Immature natural killer cell (primary cell): ENCODE results near the gene CALML3. TPM values are rescaled to one million over a fixed set of nuclear protein-coding genes. Genes with fewer than 3 reads are reported as not detected.
"Not testable (repeated sequence)": the region's sequence is repeated elsewhere in the genome, so short reads cannot be mapped to it uniquely, and the experiment has no call there.

ENCODE experiments used
- DNase-seq, 3 donors: peaks; one replicate each; pipeline ENCODE4 v3.0.0; 2022; ENCODE audit warnings: mixed read lengths in 1 of 3
- H3K27ac Mint-ChIP-seq, 6 donors: one replicate each; pipeline ENCODE4 v1.8.0; 2020; ENCODE audit warnings: mixed read lengths in 6 of 6, mild to moderate bottlenecking in 5 of 6, inconsistent platforms in 4 of 6, moderate library complexity in 3 of 6
- H3K27me3 Mint-ChIP-seq, 3 donors: one replicate each; pipeline ENCODE4 v1.8.0; 2020 to 2021; ENCODE audit warnings: low read depth in 3 of 3, mild to moderate bottlenecking in 3 of 3, mixed read lengths in 3 of 3, moderate library complexity in 3 of 3, inconsistent platforms in 1 of 3
- H3K36me3 Mint-ChIP-seq, 3 donors: one replicate each; pipeline ENCODE4 v1.8.0; 2020; ENCODE audit warnings: mixed read lengths in 3 of 3, inconsistent platforms in 2 of 3, mild to moderate bottlenecking in 2 of 3
- H3K4me1 Mint-ChIP-seq, 2 donors: one replicate each; pipeline ENCODE4 v1.8.0; 2020; ENCODE audit warnings: inconsistent platforms in 2 of 2, mild to moderate bottlenecking in 2 of 2, mixed read lengths in 2 of 2, moderate library complexity in 1 of 2
- H3K4me3 Mint-ChIP-seq, 5 donors: one replicate each; pipeline ENCODE4 v1.8.0; 2020; ENCODE audit warnings: mild to moderate bottlenecking in 5 of 5, mixed read lengths in 5 of 5, inconsistent platforms in 3 of 5, moderate library complexity in 3 of 5
- H3K9me3 Mint-ChIP-seq, 6 donors: one replicate each; pipeline ENCODE4 v1.8.0; 2020; ENCODE audit warnings: mild to moderate bottlenecking in 6 of 6, mixed read lengths in 6 of 6, inconsistent platforms in 4 of 6, moderate library complexity in 3 of 6
- polyA plus RNA-seq, 3 donors: library from polyadenylated mRNA; unstranded; fragments of 300-500 nt; fragmentation: Illumina TruSeq; gene quantifications; one replicate each; pipeline ENCODE4 v1.2.3, GENCODE V29; 2021

CALML3 gene
- not detected for polyA plus RNA-seq

DNA sequence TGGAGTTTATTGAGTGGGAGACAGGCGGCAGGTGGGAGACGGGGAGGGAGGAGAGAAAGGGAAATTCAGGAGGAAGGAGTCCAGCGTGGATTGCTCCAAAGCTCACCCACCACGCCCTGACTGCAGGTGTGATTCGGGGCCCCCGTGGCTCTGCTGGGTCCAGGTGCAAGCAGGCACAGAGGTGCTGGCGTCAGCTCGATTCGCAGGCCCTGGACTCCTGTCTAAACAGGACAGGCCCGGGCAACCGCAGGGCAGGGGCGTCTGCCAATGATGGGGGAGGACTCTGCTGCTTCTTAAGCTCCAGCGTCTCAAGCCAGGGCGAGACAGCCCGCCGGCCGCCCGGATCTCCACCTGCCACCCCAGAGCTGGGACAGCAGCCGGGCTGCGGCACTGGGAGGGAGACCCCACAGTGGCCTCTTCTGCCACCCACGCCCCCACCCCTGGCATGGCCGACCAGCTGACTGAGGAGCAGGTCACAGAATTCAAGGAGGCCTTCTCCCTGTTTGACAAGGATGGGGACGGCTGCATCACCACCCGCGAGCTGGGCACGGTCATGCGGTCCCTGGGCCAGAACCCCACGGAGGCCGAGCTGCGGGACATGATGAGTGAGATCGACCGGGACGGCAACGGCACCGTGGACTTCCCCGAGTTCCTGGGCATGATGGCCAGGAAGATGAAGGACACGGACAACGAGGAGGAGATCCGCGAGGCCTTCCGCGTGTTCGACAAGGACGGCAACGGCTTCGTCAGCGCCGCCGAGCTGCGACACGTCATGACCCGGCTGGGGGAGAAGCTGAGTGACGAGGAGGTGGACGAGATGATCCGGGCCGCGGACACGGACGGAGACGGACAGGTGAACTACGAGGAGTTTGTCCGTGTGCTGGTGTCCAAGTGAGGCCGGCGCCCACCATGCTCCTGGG lies at the start of gene CALML3:
TSS of gene CALML3 (plus strand) at position 321 of the 920 bp plus-strand sequence. CDS start at position 446, 125 bp downstream.
- no peaks in the 10 kb centered on the region for H3K4me1 Mint-ChIP-seq
- no peak for DNase-seq
- no peaks in the 10 kb centered on the region for H3K9me3 Mint-ChIP-seq
- H3K4me3 Mint-ChIP-seq, result no peak within 1 kb of the TSS
- peaks cover 2 to 5% (median 3%) of the 10 kb centered on the region in 3 donors for H3K27me3 Mint-ChIP-seq
- H3K36me3 Mint-ChIP-seq, result no peaks in the 10 kb centered on the region
- H3K27ac Mint-ChIP-seq, result no peak within 1 kb of the TSS

DNA sequence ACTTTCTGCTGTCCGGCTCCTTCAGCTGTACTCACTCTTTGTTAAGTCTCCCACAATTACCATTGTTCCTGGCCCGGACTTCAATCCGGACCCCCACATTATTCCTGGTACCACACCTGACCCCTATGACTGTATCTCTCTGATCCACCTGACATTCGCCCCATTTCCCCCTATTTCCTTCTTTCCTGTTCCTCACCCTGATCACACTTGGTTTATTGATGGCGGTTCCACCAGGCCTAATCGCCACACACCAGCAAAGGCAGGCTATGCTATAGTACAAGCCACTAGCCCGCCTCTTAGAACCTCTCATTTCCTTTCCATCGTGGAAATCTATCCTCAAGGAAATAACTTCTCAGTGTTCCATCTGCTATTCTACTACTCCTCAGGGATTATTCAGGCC lies 49.7 kb upstream of the CALML3 start:
- not testable (repeated sequence) for H3K9me3 Mint-ChIP-seq, H3K27me3 Mint-ChIP-seq, H3K4me3 Mint-ChIP-seq, H3K36me3 Mint-ChIP-seq, DNase-seq, H3K4me1 Mint-ChIP-seq, H3K27ac Mint-ChIP-seq

DNA sequence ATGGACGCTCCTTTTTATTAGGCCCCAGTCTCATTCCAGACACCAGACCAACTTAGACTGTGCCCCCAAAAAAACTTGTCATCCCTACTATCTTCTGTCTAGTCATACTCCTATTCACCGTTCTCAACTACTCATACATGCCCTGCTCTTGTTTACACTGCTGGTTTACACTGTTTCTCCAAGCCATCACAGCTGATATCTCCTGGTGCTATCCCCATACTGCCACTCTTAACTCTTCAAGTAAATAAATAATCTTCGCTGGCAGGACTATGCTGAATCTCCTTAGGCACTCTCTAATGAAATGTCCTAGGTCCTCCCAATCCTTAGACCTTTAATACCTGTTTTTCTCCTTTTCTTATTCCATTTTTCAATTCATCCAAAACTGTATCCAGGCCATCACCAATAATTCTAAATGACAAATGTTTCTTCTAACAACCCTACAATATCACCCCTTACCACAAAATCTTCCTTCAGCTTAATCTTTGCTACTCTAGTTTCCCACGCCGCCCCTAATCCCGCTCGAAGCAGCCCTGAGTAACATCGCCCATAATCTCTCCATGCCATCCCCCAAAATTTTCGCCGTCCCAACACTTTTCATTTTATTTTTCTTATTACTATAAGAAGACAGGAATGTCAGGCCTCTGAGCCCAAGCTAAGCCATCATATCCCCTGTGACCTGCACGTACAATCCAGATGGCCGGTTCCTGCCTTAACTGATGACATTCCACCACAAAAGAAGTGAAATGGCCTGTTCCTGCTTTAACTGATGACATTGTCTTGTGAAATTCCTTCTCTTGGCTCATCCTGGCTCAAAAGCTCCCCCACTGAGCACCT lies 48.6 kb upstream of the CALML3 start:
- not testable (repeated sequence) for H3K27me3 Mint-ChIP-seq, H3K4me1 Mint-ChIP-seq, H3K9me3 Mint-ChIP-seq, DNase-seq, H3K4me3 Mint-ChIP-seq, H3K36me3 Mint-ChIP-seq, H3K27ac Mint-ChIP-seq

DNA sequence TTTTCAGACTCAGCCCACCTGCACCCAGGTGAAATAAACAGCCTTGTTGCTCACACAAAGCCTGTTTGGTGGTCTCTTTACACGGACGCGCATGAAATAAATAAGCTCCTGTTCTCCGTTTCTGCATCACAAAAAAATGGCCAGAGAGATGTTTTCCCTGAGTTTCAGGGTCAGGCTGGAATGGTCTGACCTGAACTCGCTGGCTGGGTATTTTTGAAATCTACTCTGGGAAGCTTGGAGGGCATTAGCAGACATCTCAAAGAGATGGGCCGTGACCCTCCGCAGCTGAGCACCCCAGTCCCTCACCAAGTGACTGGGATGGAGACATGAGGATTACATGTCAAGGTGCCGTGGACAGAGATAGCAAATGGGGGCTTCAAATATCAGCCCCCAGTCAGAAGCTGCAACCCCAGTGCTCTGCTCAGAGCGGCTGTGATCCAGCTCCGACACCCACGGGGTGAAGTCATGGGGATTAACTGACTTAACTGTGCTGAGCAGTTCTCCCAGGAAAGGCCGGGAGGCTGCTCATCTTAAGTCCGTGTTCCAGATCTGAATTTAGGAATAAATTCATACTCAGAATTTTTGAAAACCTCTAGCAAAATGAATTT lies 47.7 kb upstream of the CALML3 start:
- Mint-ChIP-seq H3K27ac (no peak overlapping the region), H3K4me1 (no peaks in the 10 kb centered on the region), H3K36me3 (no peaks in the 10 kb centered on the region), H3K27me3 (peaks cover 2 to 4% (median 4%) of the 10 kb centered on the region in 3 donors), H3K9me3 (no peaks in the 10 kb centered on the region), H3K4me3 (no peak overlapping the region)
- no peak for DNase-seq

DNA sequence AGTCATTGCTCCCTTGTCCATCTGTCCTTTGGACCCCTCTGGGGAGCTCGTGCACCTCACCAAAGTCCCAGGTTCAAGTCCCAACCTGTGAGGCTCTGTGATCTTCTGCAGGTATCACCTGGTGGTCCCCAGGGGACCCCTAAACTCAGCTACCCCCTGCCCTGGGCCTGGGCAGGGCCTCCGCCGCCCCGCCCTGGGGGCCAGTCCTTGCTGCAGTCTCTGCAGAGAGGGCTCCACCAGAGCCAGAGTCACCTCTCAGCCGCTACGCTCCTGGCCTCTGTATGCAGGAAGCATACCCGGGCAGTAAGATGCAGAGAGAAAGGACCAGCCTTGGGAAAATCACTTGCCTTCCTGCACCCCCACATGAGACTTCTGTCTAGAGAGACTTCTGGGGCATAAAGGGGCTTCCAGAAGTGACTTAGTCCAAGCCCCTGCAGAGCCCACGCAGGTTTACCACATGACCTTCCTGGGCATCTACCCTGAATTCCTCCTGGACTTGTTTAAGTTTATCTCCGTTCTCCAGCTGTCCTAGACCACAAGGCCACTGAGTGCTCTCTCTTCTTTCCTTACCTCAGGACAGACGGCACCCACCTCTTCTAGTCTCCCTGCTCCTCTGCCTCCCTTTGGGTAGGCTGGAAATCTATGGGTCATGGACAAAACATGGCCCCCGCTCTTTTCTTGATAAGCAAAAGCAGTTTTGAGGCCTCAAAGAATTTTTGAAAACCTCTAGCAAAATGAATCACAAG lies 46.6 kb upstream of the CALML3 start:
- Mint-ChIP-seq H3K36me3 (no peaks in the 10 kb centered on the region), H3K4me1 (no peaks in the 10 kb centered on the region), H3K27ac (no peak overlapping the region), H3K4me3 (no peak overlapping the region), H3K9me3 (no peaks in the 10 kb centered on the region), H3K27me3 (peaks cover 2 to 9% (median 6%) of the 10 kb centered on the region in 3 donors)
- DNase-seq, result no peak

DNA sequence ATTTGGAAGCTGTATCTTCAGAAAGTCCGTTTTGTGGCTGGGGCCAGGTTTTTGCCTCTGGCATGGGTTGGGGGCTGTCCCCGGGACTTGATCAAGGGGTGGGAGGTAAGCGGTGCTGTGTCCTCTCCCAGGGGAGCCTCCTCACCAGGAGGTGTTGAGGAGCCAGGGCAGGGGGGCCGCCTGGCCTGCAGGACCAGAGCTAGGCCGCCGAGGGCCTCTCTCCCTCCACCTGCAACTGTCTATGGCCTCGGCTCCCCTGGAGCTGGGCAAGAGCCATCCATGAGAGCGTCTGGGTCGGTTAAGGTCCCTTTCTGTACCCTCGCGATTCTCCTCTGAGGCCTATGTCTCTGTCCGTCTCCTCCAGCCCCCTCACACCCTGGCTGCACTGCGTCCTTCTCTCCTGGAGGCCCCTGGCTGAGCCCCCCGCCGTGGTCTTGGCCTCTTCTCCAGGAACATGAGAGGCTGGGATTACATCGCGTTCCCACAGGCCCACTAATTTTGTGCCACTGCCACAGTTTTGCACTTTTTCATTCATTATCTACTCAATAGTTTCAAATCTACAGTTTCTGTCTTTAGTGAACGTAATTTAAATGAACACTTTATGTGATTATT lies 46.0 kb upstream of the CALML3 start:
- no peaks in the 10 kb centered on the region for H3K4me1 Mint-ChIP-seq
- H3K4me3 Mint-ChIP-seq, result no peak overlapping the region
- H3K9me3 Mint-ChIP-seq, result no peaks in the 10 kb centered on the region
- H3K27ac Mint-ChIP-seq, result no peak overlapping the region
- DNase-seq, result no peak
- H3K36me3 Mint-ChIP-seq, result no peaks in the 10 kb centered on the region
- H3K27me3 Mint-ChIP-seq, result peaks cover 2 to 9% (median 6%) of the 10 kb centered on the region in 3 donors

DNA sequence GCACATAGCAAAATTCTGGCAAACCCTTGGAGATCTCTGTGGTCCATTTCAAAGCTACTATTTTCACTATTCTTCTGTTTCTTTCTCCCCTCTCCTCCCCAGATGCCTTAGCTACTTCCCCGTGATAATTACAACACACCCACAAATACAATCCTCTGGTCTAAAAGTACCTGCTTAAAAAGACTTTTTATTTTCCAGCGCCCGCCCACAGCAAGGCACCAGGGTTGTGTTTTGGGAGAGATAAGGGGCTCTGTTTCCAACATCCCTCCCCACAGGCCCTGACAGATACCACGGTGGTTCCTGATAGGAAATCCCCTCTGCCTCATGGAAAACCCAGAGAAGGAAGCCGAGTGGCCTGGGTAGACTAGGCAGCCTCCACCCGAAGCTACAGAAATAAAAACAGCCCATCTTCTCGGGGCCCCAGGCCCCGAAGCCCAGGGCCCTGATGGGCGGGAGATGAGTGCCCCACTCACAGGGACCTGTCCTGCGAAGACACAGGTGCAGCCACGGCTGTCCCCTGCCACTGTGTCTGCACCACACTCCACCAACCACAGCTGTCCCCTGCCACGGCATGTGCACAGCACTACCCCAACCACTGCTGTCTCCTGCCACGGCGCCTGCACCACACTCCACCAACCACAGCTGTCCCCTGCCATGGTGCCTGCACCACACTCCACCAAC lies 45.1 kb upstream of the CALML3 start:
- no peaks in the 10 kb centered on the region for H3K36me3 Mint-ChIP-seq
- no peaks in the 10 kb centered on the region for H3K4me1 Mint-ChIP-seq
- no peak overlapping the region for H3K27ac Mint-ChIP-seq
- peaks cover 2 to 9% (median 6%) of the 10 kb centered on the region in 3 donors for H3K27me3 Mint-ChIP-seq
- no peak for DNase-seq
- H3K4me3 Mint-ChIP-seq, result no peak overlapping the region
- no peaks in the 10 kb centered on the region for H3K9me3 Mint-ChIP-seq

DNA sequence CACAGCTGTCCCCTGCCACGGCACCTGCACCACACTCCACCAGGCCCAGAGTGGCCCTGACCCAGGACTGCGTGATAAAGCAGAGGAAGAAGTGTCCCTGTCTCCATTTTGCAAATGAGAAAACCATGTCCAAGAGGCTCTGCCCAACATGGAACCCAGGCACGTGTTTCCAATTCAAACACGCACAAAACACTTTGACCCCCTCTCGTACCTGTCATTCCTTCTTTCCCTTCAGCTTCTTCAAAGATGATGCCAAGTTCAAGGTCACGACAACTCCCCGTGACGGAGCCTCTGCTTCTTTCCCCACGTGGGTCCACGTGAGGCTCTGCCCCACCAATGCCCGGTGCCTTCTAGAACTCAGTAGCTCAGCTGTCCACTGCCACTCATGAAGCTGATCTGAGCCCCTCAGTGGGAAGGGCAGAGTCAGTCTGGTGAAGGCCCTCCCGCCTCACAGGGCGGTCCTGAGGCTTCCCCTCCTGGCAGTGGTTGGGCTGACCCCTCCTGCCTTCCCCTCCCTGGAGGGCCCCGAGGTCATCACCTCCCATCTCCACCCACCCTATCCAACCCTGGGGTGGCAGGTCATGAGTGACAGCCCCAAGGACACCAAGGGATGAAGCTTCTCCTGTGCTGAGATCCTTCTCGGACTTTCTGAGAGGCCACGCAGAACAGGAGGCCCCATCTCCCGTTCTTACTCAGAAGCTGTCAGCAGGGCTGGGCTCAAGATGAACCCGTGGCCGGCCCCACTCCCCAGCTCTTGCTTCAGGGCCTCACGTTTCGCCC lies 44.4 kb upstream of the CALML3 start:
- no peak for DNase-seq
- Mint-ChIP-seq H3K27me3 (peaks cover 3 to 9% (median 6%) of the 10 kb centered on the region in 3 donors), H3K4me3 (no peak overlapping the region), H3K27ac (no peak overlapping the region), H3K36me3 (no peaks in the 10 kb centered on the region), H3K9me3 (no peaks in the 10 kb centered on the region), H3K4me1 (no peaks in the 10 kb centered on the region)

DNA sequence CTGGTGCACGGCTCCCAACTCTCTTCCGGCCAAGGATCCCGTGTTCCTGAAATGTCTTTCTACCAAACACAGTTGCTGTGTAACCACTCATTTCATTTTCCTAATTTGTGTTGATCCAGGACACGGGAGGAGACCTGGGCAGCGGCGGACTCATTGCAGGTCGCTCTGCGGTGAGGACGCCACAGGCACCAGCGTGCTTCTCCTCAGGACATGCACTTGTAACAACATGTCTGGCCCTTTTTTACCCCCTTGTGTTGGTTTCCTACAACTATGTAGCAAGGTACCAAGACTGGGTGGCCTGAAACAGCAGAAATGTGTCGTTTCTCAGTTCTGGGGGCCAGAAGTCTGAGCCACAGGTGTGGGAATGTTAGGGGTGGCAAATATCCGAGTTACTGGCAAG lies 43.6 kb upstream of the CALML3 start:
- H3K27ac Mint-ChIP-seq, result no peak overlapping the region
- no peaks in the 10 kb centered on the region for H3K9me3 Mint-ChIP-seq
- no peak overlapping the region for H3K4me3 Mint-ChIP-seq

DNA sequence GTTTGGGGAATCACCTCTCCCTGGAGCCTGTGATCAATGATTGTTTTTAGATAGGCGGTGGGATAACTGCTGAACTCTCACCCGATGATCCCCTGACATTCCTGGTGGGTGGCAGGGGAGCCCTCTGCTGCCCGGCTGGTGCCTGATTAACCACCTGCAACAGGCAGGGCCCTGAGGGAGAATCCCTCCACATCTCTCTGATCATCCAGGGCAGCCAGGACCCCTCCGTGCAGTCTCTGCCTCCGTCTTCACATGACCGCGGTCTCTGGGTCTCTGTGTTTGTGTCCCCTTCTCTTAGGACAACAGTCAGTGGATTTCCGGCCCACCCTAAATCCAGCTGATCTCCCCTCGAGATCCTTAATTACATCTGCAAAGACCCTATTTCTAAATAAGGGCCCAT lies 42.7 kb upstream of the CALML3 start:
- no peaks in the 10 kb centered on the region for H3K4me1 Mint-ChIP-seq
- no peak for DNase-seq
- no peaks in the 10 kb centered on the region for H3K36me3 Mint-ChIP-seq
- peaks cover 3 to 7% (median 5%) of the 10 kb centered on the region in 3 donors for H3K27me3 Mint-ChIP-seq
- no peak overlapping the region for H3K27ac Mint-ChIP-seq
- H3K9me3 Mint-ChIP-seq, result no peaks in the 10 kb centered on the region
- H3K4me3 Mint-ChIP-seq, result no peak overlapping the region

More for the DNA sequence above, 43.6 kb upstream of the CALML3 start:
- no peak for DNase-seq
- Mint-ChIP-seq H3K4me1 (no peaks in the 10 kb centered on the region), H3K36me3 (no peaks in the 10 kb centered on the region), H3K27me3 (peaks cover 3 to 9% (median 6%) of the 10 kb centered on the region in 3 donors)

DNA sequence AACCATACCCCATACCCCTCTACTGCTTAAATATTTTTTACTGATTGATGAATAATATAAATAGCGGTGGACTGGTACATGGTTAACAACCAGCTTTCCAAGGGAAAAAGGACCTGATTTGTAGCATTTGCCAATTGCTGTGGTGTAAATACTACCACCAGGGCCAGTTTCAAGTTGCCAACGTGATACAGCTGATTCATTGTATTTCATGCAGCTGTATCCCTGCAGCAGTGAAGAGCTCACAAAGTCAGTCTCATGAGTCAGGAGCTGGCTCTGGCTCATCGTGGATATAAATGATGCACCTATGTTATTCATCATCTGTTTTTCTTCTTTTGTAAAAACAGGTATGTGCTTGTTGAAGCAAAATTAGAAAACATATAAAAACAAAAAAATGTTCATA lies 40.6 kb upstream of the CALML3 start:
- Mint-ChIP-seq H3K27ac (no peak overlapping the region), H3K4me1 (no peaks in the 10 kb centered on the region)

DNA sequence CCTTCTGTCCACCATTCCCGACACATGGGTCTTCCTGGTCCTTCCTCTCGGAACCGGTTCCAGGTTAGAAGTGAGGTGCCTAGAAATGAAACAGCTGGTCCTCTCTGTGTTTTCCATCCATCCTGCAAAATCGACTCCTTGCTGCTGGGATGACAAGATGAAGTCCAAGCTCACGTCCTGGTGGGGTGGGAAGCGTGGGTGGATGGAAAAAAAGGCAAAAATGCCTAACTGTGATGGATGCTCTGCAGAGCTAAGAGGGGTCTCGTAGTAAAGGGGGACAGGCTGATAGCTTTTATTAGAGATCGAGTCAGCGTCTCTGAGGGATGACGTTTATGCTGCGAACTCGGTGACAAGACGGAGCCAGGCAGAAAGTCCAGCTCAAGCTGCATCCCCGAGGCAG lies 39.5 kb upstream of the CALML3 start:
- no peak for DNase-seq
- H3K27ac Mint-ChIP-seq, result no peak overlapping the region
- H3K4me3 Mint-ChIP-seq, result no peak overlapping the region

More for the DNA sequence above, 40.6 kb upstream of the CALML3 start:
- no peak for DNase-seq
- no peaks in the 10 kb centered on the region for H3K36me3 Mint-ChIP-seq
- H3K9me3 Mint-ChIP-seq, result no peaks in the 10 kb centered on the region
- peaks cover 3 to 5% (median 4%) of the 10 kb centered on the region in 3 donors for H3K27me3 Mint-ChIP-seq
- no peak overlapping the region for H3K4me3 Mint-ChIP-seq

More for the DNA sequence above, 39.5 kb upstream of the CALML3 start:
- Mint-ChIP-seq H3K9me3 (no peaks in the 10 kb centered on the region), H3K36me3 (no peaks in the 10 kb centered on the region), H3K4me1 (no peaks in the 10 kb centered on the region), H3K27me3 (peaks cover 2 to 6% (median 5%) of the 10 kb centered on the region in 3 donors)
